ENCODE data around the gene ADGRG6. TPM values are rescaled to one million over a fixed set of nuclear protein-coding genes. Genes with fewer than 3 reads are reported as not detected.

The ADGRG6 gene
- total and polyA plus RNA-seq, 2 experiments from 2014 or later: 2.4 to 8.7 TPM

GRCh38 chr6:142322066-142322465 is 20.3 kb downstream of the ADGRG6 start:
- TF ChIP-seq CTCF (IDR thresholded peaks at IDR 0.05; ENCODE audit: low read depth, low read length): no peak
- Histone ChIP-seq H3K9me3 (ENCODE audit: low read depth) (no peaks in the 10 kb centered on the region), H3K4me1 (ENCODE audit: low read depth) (peaks cover 6% of the 10 kb centered on the region), H3K4me3 (no peak overlapping the region), H3K27ac (no peak overlapping the region), H3K27me3 (no peaks in the 10 kb centered on the region), H3K36me3 (no peaks in the 10 kb centered on the region)
- DNase-seq (ENCODE audit: low read depth in 1 of 2, low spot score in 1 of 2): no peak

- H3K27me3 ChIP-seq: no peaks in the 10 kb centered on the region
- no peak overlapping the region for H3K4me3 ChIP-seq
- H3K9me3 ChIP-seq (ENCODE audit: low read depth): no peaks in the 10 kb centered on the region
- H3K27ac ChIP-seq: no peak overlapping the region
- no peaks in the 10 kb centered on the region for H3K36me3 ChIP-seq
- H3K4me1 ChIP-seq (ENCODE audit: low read depth): peaks cover 6% of the 10 kb centered on the region
- no peak for TF ChIP-seq CTCF (IDR thresholded peaks at IDR 0.05; ENCODE audit: low read depth, low read length)
- no peak for DNase-seq (ENCODE audit: low read depth in 1 of 2, low spot score in 1 of 2)
Observed at GRCh38 chr6:142322504-142323198, 20.8 kb downstream of the ADGRG6 start.

- no peak overlapping the region for H3K4me3 ChIP-seq
- DNase-seq (ENCODE audit: low read depth in 1 of 2, low spot score in 1 of 2): no peak
- H3K9me3 ChIP-seq (ENCODE audit: low read depth): no peaks in the 10 kb centered on the region
- H3K4me1 ChIP-seq (ENCODE audit: low read depth): peaks cover 6% of the 10 kb centered on the region
- no peak overlapping the region for H3K27ac ChIP-seq
- no peaks in the 10 kb centered on the region for H3K27me3 ChIP-seq
- TF ChIP-seq CTCF (IDR thresholded peaks at IDR 0.05; ENCODE audit: low read depth, low read length): no peak
- H3K36me3 ChIP-seq: no peaks in the 10 kb centered on the region
Observed at GRCh38 chr6:142323377-142323776, 21.6 kb downstream of the ADGRG6 start.

GRCh38 chr6:142324111-142324510 is 22.3 kb downstream of the ADGRG6 start:
- H3K4me3 ChIP-seq: no peak overlapping the region
- no peak for DNase-seq (ENCODE audit: low read depth in 1 of 2, low spot score in 1 of 2)
- no peaks in the 10 kb centered on the region for H3K9me3 ChIP-seq (ENCODE audit: low read depth)
- no peaks in the 10 kb centered on the region for H3K27me3 ChIP-seq
- peaks cover 6% of the 10 kb centered on the region for H3K4me1 ChIP-seq (ENCODE audit: low read depth)
- no peak for TF ChIP-seq CTCF (IDR thresholded peaks at IDR 0.05; ENCODE audit: low read depth, low read length)
- H3K36me3 ChIP-seq: no peaks in the 10 kb centered on the region
- no peak overlapping the region for H3K27ac ChIP-seq

- H3K4me1 ChIP-seq (ENCODE audit: low read depth): peaks cover 6% of the 10 kb centered on the region
- no peaks in the 10 kb centered on the region for H3K9me3 ChIP-seq (ENCODE audit: low read depth)
- no peak for DNase-seq (ENCODE audit: low read depth in 1 of 2, low spot score in 1 of 2)
- H3K36me3 ChIP-seq: no peaks in the 10 kb centered on the region
- H3K27me3 ChIP-seq: no peaks in the 10 kb centered on the region
- TF ChIP-seq CTCF (IDR thresholded peaks at IDR 0.05; ENCODE audit: low read depth, low read length): no peak
- H3K27ac ChIP-seq: no peak overlapping the region
- no peak overlapping the region for H3K4me3 ChIP-seq
Observed at GRCh38 chr6:142325111-142325510, 23.3 kb downstream of the ADGRG6 start.

All from cardiac muscle cell (in vitro differentiated cells and primary cell).